Ectodermal cell (in vitro differentiated cells): ENCODE data around the gene SH3YL1.
"Not testable (repeated sequence)": the region's sequence is repeated elsewhere in the genome, so short reads cannot be mapped to it uniquely, and the experiment has no call there.

ENCODE experiments used
- H3K27ac ChIP-seq: 2 replicates; pipeline ENCODE4 v1.7.0; 2013; ENCODE audit warnings: mild to moderate bottlenecking, low read depth, low read length; ENCODE audit not compliant: insufficient read depth, poor library complexity, severe bottlenecking
- H3K27me3 ChIP-seq: 2 replicates; pipeline ENCODE4 v1.7.0; 2013; ENCODE audit warnings: mild to moderate bottlenecking, low read length; ENCODE audit not compliant: insufficient read depth, control insufficient read depth, poor library complexity, severe bottlenecking
- H3K36me3 ChIP-seq: one replicate; pipeline ENCODE4 v1.7.0; 2013; ENCODE audit warnings: low read length; ENCODE audit not compliant: control insufficient read depth, insufficient read depth
- H3K4me1 ChIP-seq: one replicate; pipeline ENCODE4 v1.7.0; 2013; ENCODE audit warnings: low read length; ENCODE audit not compliant: control insufficient read depth, insufficient read depth
- H3K4me3 ChIP-seq: 2 replicates; pipeline ENCODE4 v1.7.0; 2013; ENCODE audit warnings: low read depth, low read length, control low read depth; ENCODE audit not compliant: insufficient read depth
- H3K9me3 ChIP-seq: 2 replicates; pipeline ENCODE4 v1.7.0; 2013; ENCODE audit warnings: mild to moderate bottlenecking, low read length, moderate library complexity; ENCODE audit not compliant: control insufficient read depth
- WGBS, 2 experiments: methylation state at CpG; one replicate each; pipeline ENCODE4 v1.1.7; 2013; ENCODE audit warnings: missing lambda C conversion rate in 2 of 2; 5-methylcytosine and 5-hydroxymethylcytosine counted together

The SH3YL1 gene

DNA sequence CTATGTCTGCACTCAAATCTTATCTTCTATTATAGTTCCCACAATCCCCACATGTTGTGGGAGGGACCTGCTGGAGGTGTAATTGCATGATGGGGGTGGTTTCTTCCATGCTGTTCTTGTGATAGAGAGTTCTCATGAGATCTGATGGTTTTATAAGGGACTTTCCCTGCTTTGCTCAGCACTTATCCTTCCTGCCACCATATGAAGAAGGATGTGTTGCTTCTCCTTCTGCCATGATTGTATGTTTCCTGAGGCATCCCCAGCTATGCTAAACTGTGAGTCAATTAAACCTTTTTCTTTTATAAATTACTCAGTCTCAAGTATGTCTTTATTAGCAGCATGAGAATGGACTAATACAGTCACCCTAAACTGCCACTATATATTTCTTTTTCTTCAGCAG, 79.1 kb downstream of the SH3YL1 start:
- Histone ChIP-seq H3K27ac (no peak overlapping the region), H3K4me1 (no peaks in the 10 kb centered on the region), H3K9me3 (no peaks in the 10 kb centered on the region), H3K27me3 (no peaks in the 10 kb centered on the region), H3K4me3 (no peak overlapping the region), H3K36me3 (no peaks in the 10 kb centered on the region)

GRCh38 chr2:182509-183122, 81.2 kb downstream of the SH3YL1 start:
- no peak overlapping the region for H3K27ac ChIP-seq
- H3K27me3 ChIP-seq: no peaks in the 10 kb centered on the region
- no peaks in the 10 kb centered on the region for H3K36me3 ChIP-seq
- no peaks in the 10 kb centered on the region for H3K4me1 ChIP-seq
- no peak overlapping the region for H3K4me3 ChIP-seq
- H3K9me3 ChIP-seq: no peaks in the 10 kb centered on the region

- no peak overlapping the region for H3K4me3 ChIP-seq
- no peaks in the 10 kb centered on the region for H3K27me3 ChIP-seq
- H3K4me1 ChIP-seq: no peaks in the 10 kb centered on the region
- no peak overlapping the region for H3K27ac ChIP-seq
- 81 to 93% methylated on average over 3 of the region's 3 CpGs for WGBS, 2 experiments
- H3K36me3 ChIP-seq: no peaks in the 10 kb centered on the region
- H3K9me3 ChIP-seq: no peaks in the 10 kb centered on the region
Measured at GRCh38 chr2:180311-180710, 83.5 kb downstream of the SH3YL1 start.

GRCh38 chr2:179886-180285, 83.9 kb downstream of the SH3YL1 start:
- no peak overlapping the region for H3K27ac ChIP-seq
- no peaks in the 10 kb centered on the region for H3K4me1 ChIP-seq
- H3K4me3 ChIP-seq: no peak overlapping the region
- H3K36me3 ChIP-seq: no peaks in the 10 kb centered on the region
- H3K27me3 ChIP-seq: no peaks in the 10 kb centered on the region
- no peaks in the 10 kb centered on the region for H3K9me3 ChIP-seq

GRCh38 chr2:177733-178132, 86.1 kb downstream of the SH3YL1 start:
- H3K4me1 ChIP-seq: no peaks in the 10 kb centered on the region
- no peaks in the 10 kb centered on the region for H3K36me3 ChIP-seq
- 88 to 95% methylated on average over 2 of the region's 2 CpGs for WGBS, 2 experiments
- H3K27me3 ChIP-seq: no peaks in the 10 kb centered on the region
- H3K27ac ChIP-seq: no peak overlapping the region
- no peaks in the 10 kb centered on the region for H3K9me3 ChIP-seq
- H3K4me3 ChIP-seq: no peak overlapping the region

GRCh38 chr2:176917-177316, 86.9 kb downstream of the SH3YL1 start:
- no peaks in the 10 kb centered on the region for H3K27me3 ChIP-seq
- H3K36me3 ChIP-seq: no peaks in the 10 kb centered on the region
- H3K4me3 ChIP-seq: no peak overlapping the region
- WGBS, 2 experiments: 92 to 94% methylated on average over 1 of the region's 1 CpG
- H3K4me1 ChIP-seq: no peaks in the 10 kb centered on the region
- no peak overlapping the region for H3K27ac ChIP-seq
- H3K9me3 ChIP-seq: no peaks in the 10 kb centered on the region

DNA sequence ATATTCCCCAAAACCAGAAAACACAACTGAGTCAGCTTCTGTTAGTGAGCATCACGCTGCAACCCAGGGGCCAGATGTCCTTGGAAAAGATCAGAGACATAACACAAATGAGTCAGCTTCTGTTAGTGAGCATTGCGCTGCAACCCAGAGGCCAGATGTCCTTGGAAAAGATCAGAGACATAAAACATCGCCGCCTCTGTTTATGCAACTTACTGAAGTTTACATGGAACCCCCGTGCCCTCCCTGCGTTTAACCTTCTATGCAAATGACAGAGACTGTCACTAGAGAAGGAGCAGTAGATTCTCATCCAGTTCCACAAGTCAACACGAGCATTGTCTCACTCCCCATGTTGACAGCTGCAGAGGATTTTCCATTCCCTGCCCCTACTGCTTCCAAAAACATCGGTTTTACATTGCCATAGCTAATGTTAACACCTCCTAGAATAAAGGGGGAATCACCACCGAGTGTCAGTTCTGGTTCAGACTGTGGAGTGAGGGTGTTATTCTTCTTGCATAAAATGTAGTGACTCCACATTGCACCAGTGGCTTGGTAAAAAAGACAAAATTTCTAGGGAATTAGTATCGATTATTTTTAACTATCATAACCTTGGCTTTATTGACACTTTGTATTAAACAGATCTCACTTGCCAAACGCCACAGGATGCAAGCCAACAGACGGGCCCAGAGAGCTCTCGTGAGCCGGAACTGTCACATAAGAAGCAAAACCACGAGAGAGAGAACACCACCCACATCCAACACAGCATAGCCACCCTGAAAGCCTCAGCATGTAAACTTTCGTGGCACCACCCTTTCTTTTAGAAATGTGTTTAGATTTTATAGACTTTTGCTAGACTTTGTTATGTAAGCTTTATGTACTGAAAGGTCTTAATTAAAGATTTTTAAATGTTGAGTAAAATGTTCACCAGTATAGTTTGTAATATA, 87.7 kb downstream of the SH3YL1 start:
- Histone ChIP-seq H3K27ac (no peak overlapping the region), H3K4me1 (no peaks in the 10 kb centered on the region), H3K36me3 (no peaks in the 10 kb centered on the region), H3K4me3 (no peak overlapping the region), H3K9me3 (no peaks in the 10 kb centered on the region), H3K27me3 (no peaks in the 10 kb centered on the region)
- WGBS, 2 experiments: 85 to 86% methylated on average over 15 to 16 of the region's 16 CpGs

DNA sequence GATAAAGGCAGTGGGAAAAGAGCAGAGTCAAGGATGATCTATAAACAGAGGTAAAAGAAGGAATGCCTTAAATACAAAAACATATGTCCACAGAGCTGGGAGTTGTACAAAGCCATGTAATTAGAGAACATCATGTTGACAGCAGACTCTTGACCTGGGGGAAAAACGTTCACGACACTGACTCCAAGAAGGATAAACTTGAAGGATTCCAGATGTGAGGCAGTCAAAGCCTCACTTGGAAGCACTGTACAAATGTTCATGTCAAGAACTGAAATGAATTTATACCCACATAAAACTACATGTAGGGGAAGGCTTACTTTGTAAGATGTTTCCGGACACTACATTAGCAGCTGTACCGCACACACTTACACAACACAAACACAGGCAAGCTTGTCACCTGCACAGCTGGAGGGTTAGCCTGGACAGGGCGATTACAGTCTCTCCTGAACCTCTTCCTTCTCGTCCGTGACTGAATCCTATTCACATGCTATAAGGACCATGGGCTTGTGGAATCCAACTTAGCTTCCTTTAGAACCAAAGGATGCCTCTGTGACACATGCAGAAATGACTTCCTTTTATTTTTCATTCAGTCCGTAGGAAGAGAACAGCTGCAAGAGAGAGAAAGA, 88.6 kb downstream of the SH3YL1 start:
- no peak overlapping the region for H3K27ac ChIP-seq
- WGBS, 2 experiments: 92% methylated on average over 8 of the region's 8 CpGs
- H3K36me3 ChIP-seq: no peaks in the 10 kb centered on the region
- H3K4me1 ChIP-seq: no peaks in the 10 kb centered on the region
- H3K9me3 ChIP-seq: no peaks in the 10 kb centered on the region
- no peaks in the 10 kb centered on the region for H3K27me3 ChIP-seq
- no peak overlapping the region for H3K4me3 ChIP-seq

DNA sequence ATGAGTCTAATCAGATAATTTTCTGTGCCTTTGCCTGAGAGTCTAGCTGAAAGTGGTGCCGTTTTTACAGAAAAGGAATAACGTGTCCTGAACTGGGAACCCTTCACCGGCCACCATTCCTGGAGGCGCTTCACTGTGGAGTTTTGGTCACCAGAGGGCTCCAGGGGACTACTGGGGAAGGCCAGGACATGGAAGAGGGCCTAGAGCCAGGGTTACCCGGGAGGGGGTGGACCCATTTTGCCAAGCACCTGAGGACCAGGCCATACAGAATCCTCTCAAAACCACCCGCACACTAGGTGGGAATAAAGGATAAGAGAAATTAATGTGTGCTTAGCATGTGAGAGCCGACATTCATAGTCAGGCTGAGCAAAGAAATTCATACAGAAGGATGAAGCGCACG, 91.7 kb downstream of the SH3YL1 start:
- H3K27me3 ChIP-seq, H3K27ac ChIP-seq, H3K4me3 ChIP-seq, H3K9me3 ChIP-seq, H3K36me3 ChIP-seq, H3K4me1 ChIP-seq: not testable (repeated sequence)
- 78 to 86% methylated on average over 8 to 9 of the region's 9 CpGs for WGBS, 2 experiments

GRCh38 chr2:169741-170140, 94.1 kb downstream of the SH3YL1 start:
- Histone ChIP-seq H3K9me3 (no peaks in the 10 kb centered on the region), H3K27me3 (no peaks in the 10 kb centered on the region), H3K4me1 (no peaks in the 10 kb centered on the region), H3K36me3 (no peaks in the 10 kb centered on the region), H3K4me3 (no peak overlapping the region), H3K27ac (no peak overlapping the region)
- WGBS, 2 experiments: 0 to 43% methylated on average over 1 to 2 of the region's 3 CpGs
